Measurements from ENCODE around the gene CCDC71L.

- no peak for TF ChIP-seq CTCF (IDR thresholded peaks at IDR 0.05)
- no peak for TF ChIP-seq POLR2A (IDR thresholded peaks at IDR 0.05)
Measured at GRCh38 chr7:106671160-106671559, 10.2 kb upstream of the CCDC71L start.

Measured in transverse colon (tissue), 3 donors.